H9 (cell line): ENCODE results near the gene MICAL2. TPM values are rescaled to one million over a fixed set of nuclear protein-coding genes. Genes with fewer than 3 reads are reported as not detected.

Source experiments
- DNase-seq: peaks from one replicate; pipeline ENCODE4 v3.0.0-alpha.2; 2017
- H2AFZ ChIP-seq: one replicate; pipeline ENCODE4 v1.6.1; 2013; ENCODE audit warnings: mild to moderate bottlenecking, low read length, control low read depth, moderate library complexity
- H2AK5ac ChIP-seq: 2 replicates; pipeline ENCODE4 v1.6.1; 2013; ENCODE audit warnings: low read length, control low read depth, mixed read lengths; ENCODE audit not compliant: insufficient read length
- H2BK120ac ChIP-seq: one replicate; pipeline ENCODE4 v1.6.1; 2013; ENCODE audit warnings: low read depth, mild to moderate bottlenecking, low read length, control low read depth, inconsistent platforms; ENCODE audit not compliant: poor library complexity, severe bottlenecking
- H2BK12ac ChIP-seq: 2 replicates; pipeline ENCODE4 v1.6.1; 2013; ENCODE audit warnings: low read length, control low read depth, mixed read lengths, low read depth; ENCODE audit not compliant: insufficient read length
- H2BK15ac ChIP-seq: 2 replicates; pipeline ENCODE4 v1.6.1; 2013; ENCODE audit warnings: low read depth, low read length, control low read depth
- H2BK20ac ChIP-seq: one replicate; pipeline ENCODE4 v1.6.1; 2013; ENCODE audit warnings: low read depth, mild to moderate bottlenecking, low read length, control low read depth, inconsistent platforms; ENCODE audit not compliant: poor library complexity, severe bottlenecking
- H2BK5ac ChIP-seq: 2 replicates; pipeline ENCODE4 v1.6.1; 2013; ENCODE audit warnings: low read length, control low read depth, mixed read lengths; ENCODE audit not compliant: insufficient read length
- H3K14ac ChIP-seq: 2 replicates; pipeline ENCODE4 v1.6.1; 2013; ENCODE audit warnings: low read length, control low read depth; ENCODE audit not compliant: insufficient read depth
- H3K18ac ChIP-seq: 2 replicates; pipeline ENCODE4 v1.6.1; 2013; ENCODE audit warnings: low read depth, mild to moderate bottlenecking, mixed read lengths, low read length, control low read depth; ENCODE audit not compliant: insufficient read length
- H3K23ac ChIP-seq: 2 replicates; pipeline ENCODE4 v1.6.1; 2013; ENCODE audit warnings: low read length, control low read depth, mixed read lengths, low read depth; ENCODE audit not compliant: insufficient read length
- H3K23me2 ChIP-seq: 2 replicates; pipeline ENCODE4 v1.6.1; 2013; ENCODE audit warnings: low read depth, mild to moderate bottlenecking, mixed read lengths, low read length, control low read depth; ENCODE audit not compliant: insufficient read length, poor library complexity, severe bottlenecking
- H3K27ac ChIP-seq: 2 replicates; pipeline ENCODE4 v1.5.1; 2013; ENCODE audit warnings: low read length, control low read depth, mixed read lengths, low read depth; ENCODE audit not compliant: insufficient read length
- H3K27me3 ChIP-seq: 2 replicates; pipeline ENCODE4 v1.6.1; 2013; ENCODE audit warnings: low read length, control low read depth, inconsistent platforms; ENCODE audit not compliant: insufficient read depth
- H3K4ac ChIP-seq: 2 replicates; pipeline ENCODE4 v1.6.1; 2013; ENCODE audit warnings: low read depth, mild to moderate bottlenecking, control low read depth, inconsistent platforms, low read length, moderate library complexity
- H3K4me1 ChIP-seq: 2 replicates; pipeline ENCODE4 v1.6.1; 2013; ENCODE audit warnings: low read length, control low read depth, inconsistent platforms; ENCODE audit not compliant: insufficient read depth
- H3K4me2 ChIP-seq: 2 replicates; pipeline ENCODE4 v1.6.1; 2013; ENCODE audit warnings: low read length, control low read depth, mixed read lengths; ENCODE audit not compliant: insufficient read length, insufficient read depth
- H3K56ac ChIP-seq: 2 replicates; pipeline ENCODE4 v1.6.1; 2013; ENCODE audit warnings: low read depth, mild to moderate bottlenecking, mixed read lengths, low read length, control low read depth; ENCODE audit not compliant: insufficient read length
- H3K79me1 ChIP-seq: 2 replicates; pipeline ENCODE4 v1.6.1; 2013; ENCODE audit warnings: low read depth, mild to moderate bottlenecking, moderate library complexity, low read length, control low read depth, inconsistent platforms; ENCODE audit not compliant: insufficient read depth, poor library complexity, severe bottlenecking
- H3K79me2 ChIP-seq: 2 replicates; pipeline ENCODE4 v1.6.1; 2013; ENCODE audit warnings: low read length, control low read depth, inconsistent platforms; ENCODE audit not compliant: insufficient read depth
- H3K9ac ChIP-seq: 2 replicates; pipeline ENCODE4 v1.6.1; 2013; ENCODE audit warnings: low read length, control low read depth, mixed read lengths; ENCODE audit not compliant: insufficient read length; ENCODE audit errors: extremely low read depth
- H3K9me3 ChIP-seq: one replicate; pipeline ENCODE4 v1.6.1; 2013; ENCODE audit warnings: low read depth, low read length, inconsistent platforms; ENCODE audit not compliant: control insufficient read depth
- H3T11ph ChIP-seq: one replicate; pipeline ENCODE4 v1.6.1; 2013; ENCODE audit warnings: mild to moderate bottlenecking, low read length, control low read depth, inconsistent platforms
- H4K20me1 ChIP-seq: one replicate; pipeline ENCODE4 v1.6.1; 2013; ENCODE audit not compliant: control insufficient read depth, insufficient read length, insufficient read depth
- H4K5ac ChIP-seq: 2 replicates; pipeline ENCODE4 v1.6.1; 2013; ENCODE audit warnings: low read depth, mild to moderate bottlenecking, mixed read lengths, low read length, control low read depth; ENCODE audit not compliant: insufficient read length
- H4K8ac ChIP-seq: replicated peaks from 2 replicates; pipeline ENCODE4 v1.6.1; 2013; ENCODE audit warnings: low read length, control low read depth, mixed read lengths, low read depth; ENCODE audit not compliant: insufficient read length
- H4K91ac ChIP-seq: 2 replicates; pipeline ENCODE4 v1.6.1; 2013; ENCODE audit warnings: low read depth, mild to moderate bottlenecking, moderate library complexity, mixed read lengths, low read length, control low read depth; ENCODE audit not compliant: insufficient read length
- H3K27ac Mint-ChIP-seq, 3 experiments: 2 replicates in 2 of 3; 3 replicates in 1 of 3; pipeline ENCODE4 v1.8.0; 2020 to 2021; ENCODE audit warnings: mixed read lengths in 3 of 3, mild to moderate bottlenecking in 1 of 3, moderate library complexity in 1 of 3
- H3K27me3 Mint-ChIP-seq: 2 replicates; pipeline ENCODE4 v1.8.0; 2021; ENCODE audit warnings: low read depth, mild to moderate bottlenecking, moderate library complexity, mixed read lengths
- H3K36me3 Mint-ChIP-seq, 3 experiments: 2 replicates in 2 of 3; 3 replicates in 1 of 3; pipeline ENCODE4 v1.8.0; 2020 to 2021; ENCODE audit warnings: low read depth in 3 of 3, mixed read lengths in 3 of 3; ENCODE audit not compliant: insufficient read depth in 1 of 3
- H3K4me1 Mint-ChIP-seq, 2 experiments: 2 replicates each; pipeline ENCODE4 v1.8.0; 2020; ENCODE audit warnings: mixed read lengths in 2 of 2
- H3K4me3 Mint-ChIP-seq, 2 experiments: 2 replicates in 1 of 2; 3 replicates in 1 of 2; pipeline ENCODE4 v1.8.0; 2020 to 2021; ENCODE audit warnings: mild to moderate bottlenecking in 2 of 2, mixed read lengths in 2 of 2, moderate library complexity in 1 of 2
- H3K9me3 Mint-ChIP-seq, 2 experiments: 2 replicates in 1 of 2; 3 replicates in 1 of 2; pipeline ENCODE4 v1.8.0; 2020; ENCODE audit warnings: mild to moderate bottlenecking in 2 of 2, mixed read lengths in 2 of 2, moderate library complexity in 1 of 2
- WGBS: extraction: QIAGEN DNeasy Blood & Tissue Kit; methylation state at CpG from one replicate; pipeline ENCODE4 v1.1.7; 2013; ENCODE audit warnings: missing lambda C conversion rate, low lambda C conversion rate, mixed read lengths; ENCODE audit not compliant: insufficient read length; ENCODE audit errors: extremely low coverage; 5-methylcytosine and 5-hydroxymethylcytosine counted together
- total RNA-seq: library from RNA; stranded (reverse); gene quantifications from 2 replicates; pipeline ENCODE4 v1.2.1, GENCODE V29; 2021
- TF ChIP-seq, protein P1 (sequence below): fragments of 200-600 bp; sonication (generic); conservative IDR thresholded peaks from 3 replicates; pipeline ENCODE4 v1.8.0; 2021; ENCODE audit warnings: antibody characterized with exemption, mild to moderate bottlenecking

MICAL2 gene
- total RNA-seq, 1 experiment from 2014 or later, result 4.7 TPM

DNA sequence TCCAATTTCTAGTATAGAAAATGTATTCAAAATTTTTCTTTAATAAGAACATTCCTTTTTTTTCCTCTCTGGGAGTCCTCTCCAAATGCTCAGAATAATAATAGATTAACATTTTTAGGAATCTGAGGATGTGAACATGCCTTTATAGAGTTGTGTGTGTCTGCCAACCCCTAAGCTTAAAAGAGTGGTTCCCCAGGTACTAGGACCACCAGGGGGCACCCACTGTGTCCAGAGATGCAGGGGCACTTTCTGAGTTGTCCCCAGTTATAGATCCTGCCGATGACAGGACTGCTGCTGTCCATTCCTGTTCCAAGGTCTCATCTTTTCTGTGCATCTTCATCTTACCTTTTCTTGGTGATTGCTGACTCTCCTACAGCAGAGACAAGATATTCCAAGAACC, 27.0 kb upstream of the MICAL2 start:
- Histone ChIP-seq H2BK15ac (no peak overlapping the region), H2AFZ (no peak overlapping the region), H3K9ac (no peak overlapping the region), H3K56ac (no peak overlapping the region), H4K91ac (no peak overlapping the region), H3K4ac (no peak overlapping the region), H3K23ac (no peak overlapping the region), H3K79me1 (no peaks in the 10 kb centered on the region), H4K20me1 (no peaks in the 10 kb centered on the region), H3K18ac (no peak overlapping the region), H2BK120ac (no peak overlapping the region), H2BK12ac (no peak overlapping the region), H3T11ph (no peak overlapping the region), H3K14ac (no peak overlapping the region), H3K23me2 (no peaks in the 10 kb centered on the region), H3K9me3 (no peaks in the 10 kb centered on the region), H3K27me3 (no peaks in the 10 kb centered on the region), H3K79me2 (no peaks in the 10 kb centered on the region), H4K5ac (no peak overlapping the region), H3K4me1 (no peaks in the 10 kb centered on the region), H3K4me2 (no peak overlapping the region), H2BK20ac (no peak overlapping the region), H2AK5ac (no peak overlapping the region), H3K27ac (no peak overlapping the region), H2BK5ac (no peak overlapping the region), H4K8ac (no peak overlapping the region)
- Mint-ChIP-seq H3K27me3 (peaks cover 5% of the 10 kb centered on the region; the same call in 1 of the 2 replicates), H3K36me3 (no peaks in the 10 kb centered on the region), H3K9me3 (no peaks in the 10 kb centered on the region; a peak in 1 of 5 replicates), H3K27ac (no peak overlapping the region), H3K4me1 (peaks cover 12 to 13% of the 10 kb centered on the region in 2 experiments; a peak in 3 of 4 replicates), H3K4me3 (no peak overlapping the region)
- WGBS, result no CpG with 5 or more reads among the region's 1 CpG
- TF ChIP-seq, protein P1, sequence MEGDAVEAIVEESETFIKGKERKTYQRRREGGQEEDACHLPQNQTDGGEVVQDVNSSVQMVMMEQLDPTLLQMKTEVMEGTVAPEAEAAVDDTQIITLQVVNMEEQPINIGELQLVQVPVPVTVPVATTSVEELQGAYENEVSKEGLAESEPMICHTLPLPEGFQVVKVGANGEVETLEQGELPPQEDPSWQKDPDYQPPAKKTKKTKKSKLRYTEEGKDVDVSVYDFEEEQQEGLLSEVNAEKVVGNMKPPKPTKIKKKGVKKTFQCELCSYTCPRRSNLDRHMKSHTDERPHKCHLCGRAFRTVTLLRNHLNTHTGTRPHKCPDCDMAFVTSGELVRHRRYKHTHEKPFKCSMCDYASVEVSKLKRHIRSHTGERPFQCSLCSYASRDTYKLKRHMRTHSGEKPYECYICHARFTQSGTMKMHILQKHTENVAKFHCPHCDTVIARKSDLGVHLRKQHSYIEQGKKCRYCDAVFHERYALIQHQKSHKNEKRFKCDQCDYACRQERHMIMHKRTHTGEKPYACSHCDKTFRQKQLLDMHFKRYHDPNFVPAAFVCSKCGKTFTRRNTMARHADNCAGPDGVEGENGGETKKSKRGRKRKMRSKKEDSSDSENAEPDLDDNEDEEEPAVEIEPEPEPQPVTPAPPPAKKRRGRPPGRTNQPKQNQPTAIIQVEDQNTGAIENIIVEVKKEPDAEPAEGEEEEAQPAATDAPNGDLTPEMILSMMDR, result peak; percentile 60
- no peak for DNase-seq
